RWPE2 (cell line): ENCODE measurements around the gene SRR.

Source experiments
- ATAC-seq: fragments of 200-7000 bp; cut with Tn5 transposase; 3 replicates; pipeline ENCODE4 v1.9.1; 2021; ENCODE audit warnings: low read depth
- DNase-seq: peaks from one replicate; pipeline ENCODE4 v3.0.0-alpha.2; 2020; ENCODE audit warnings: low spot score
- H3K27ac ChIP-seq: fragments of 450-650 bp; 2 replicates; pipeline ENCODE4 v1.5.1; 2017; ENCODE audit warnings: mild to moderate bottlenecking; ENCODE audit not compliant: poor library complexity, severe bottlenecking
- H3K27me3 ChIP-seq: fragments of 250-450 bp; sonication (Bioruptor Pico); 2 replicates; pipeline ENCODE4 v1.5.1; 2021; ENCODE audit warnings: mild to moderate bottlenecking, moderate library complexity; ENCODE audit not compliant: insufficient read depth, poor library complexity, severe bottlenecking
- H3K36me3 ChIP-seq: fragments of 250-450 bp; sonication (Bioruptor Pico); 2 replicates; pipeline ENCODE4 v1.5.1; 2020; ENCODE audit warnings: low read depth, mild to moderate bottlenecking, moderate library complexity
- H3K4me1 ChIP-seq: fragments of 250-450 bp; sonication (Bioruptor Pico); 2 replicates; pipeline ENCODE4 v1.5.1; 2021; ENCODE audit warnings: mild to moderate bottlenecking, moderate library complexity; ENCODE audit not compliant: insufficient read depth, poor library complexity, severe bottlenecking
- H3K4me3 ChIP-seq: fragments of 250-450 bp; sonication (Bioruptor Pico); 2 replicates; pipeline ENCODE4 v1.5.1; 2021; ENCODE audit warnings: mild to moderate bottlenecking, moderate library complexity; ENCODE audit not compliant: severe bottlenecking
- H3K9me3 ChIP-seq: fragments of 250-450 bp; sonication (Bioruptor Pico); 2 replicates; pipeline ENCODE4 v1.5.1; 2021; ENCODE audit warnings: mild to moderate bottlenecking, moderate library complexity; ENCODE audit not compliant: severe bottlenecking
- TF ChIP-seq, protein P1 (sequence below): fragments of 450-650 bp; IDR thresholded peaks from one replicate; pipeline ENCODE4 v1.5.1; 2017; ENCODE audit warnings: mild to moderate bottlenecking, moderate library complexity; ENCODE audit not compliant: poor library complexity, severe bottlenecking

The SRR gene

GRCh38 chr17:2369551-2370210 is 65.9 kb downstream of the SRR start:
- TF ChIP-seq, protein P1, sequence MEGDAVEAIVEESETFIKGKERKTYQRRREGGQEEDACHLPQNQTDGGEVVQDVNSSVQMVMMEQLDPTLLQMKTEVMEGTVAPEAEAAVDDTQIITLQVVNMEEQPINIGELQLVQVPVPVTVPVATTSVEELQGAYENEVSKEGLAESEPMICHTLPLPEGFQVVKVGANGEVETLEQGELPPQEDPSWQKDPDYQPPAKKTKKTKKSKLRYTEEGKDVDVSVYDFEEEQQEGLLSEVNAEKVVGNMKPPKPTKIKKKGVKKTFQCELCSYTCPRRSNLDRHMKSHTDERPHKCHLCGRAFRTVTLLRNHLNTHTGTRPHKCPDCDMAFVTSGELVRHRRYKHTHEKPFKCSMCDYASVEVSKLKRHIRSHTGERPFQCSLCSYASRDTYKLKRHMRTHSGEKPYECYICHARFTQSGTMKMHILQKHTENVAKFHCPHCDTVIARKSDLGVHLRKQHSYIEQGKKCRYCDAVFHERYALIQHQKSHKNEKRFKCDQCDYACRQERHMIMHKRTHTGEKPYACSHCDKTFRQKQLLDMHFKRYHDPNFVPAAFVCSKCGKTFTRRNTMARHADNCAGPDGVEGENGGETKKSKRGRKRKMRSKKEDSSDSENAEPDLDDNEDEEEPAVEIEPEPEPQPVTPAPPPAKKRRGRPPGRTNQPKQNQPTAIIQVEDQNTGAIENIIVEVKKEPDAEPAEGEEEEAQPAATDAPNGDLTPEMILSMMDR: no peak
- no peaks in the 10 kb centered on the region for H3K9me3 ChIP-seq
- H3K4me3 ChIP-seq: no peak overlapping the region
- peaks cover 5% of the 10 kb centered on the region; the same call in 1 of the 2 replicates for H3K36me3 ChIP-seq
- H3K27me3 ChIP-seq: no peaks in the 10 kb centered on the region
- no peak overlapping the region for H3K27ac ChIP-seq
- DNase-seq (no peak), ATAC-seq (no peak)
- no peaks in the 10 kb centered on the region for H3K4me1 ChIP-seq

DNA sequence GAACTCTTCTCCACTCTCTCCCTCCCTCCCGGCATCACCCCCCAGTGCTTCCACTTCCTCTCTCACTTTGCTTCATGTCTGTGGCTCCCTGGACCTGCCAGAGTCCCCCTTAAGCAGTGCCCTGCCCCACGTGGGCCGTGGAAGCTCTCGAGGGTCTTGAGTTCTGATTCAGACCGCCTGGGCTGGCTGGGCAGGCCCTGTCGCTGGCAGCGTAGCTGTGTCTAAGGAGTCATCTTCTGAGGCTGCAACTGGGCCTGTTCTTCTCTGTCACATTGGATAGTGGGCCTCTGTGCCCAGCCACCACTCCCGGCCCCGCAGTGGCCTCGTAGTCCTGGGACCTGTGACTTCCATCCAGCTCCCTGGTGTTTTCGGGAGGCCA is 66.5 kb downstream of the SRR start:
- ATAC-seq: no peak
- H3K27ac ChIP-seq: no peak overlapping the region
- TF ChIP-seq, protein P1: no peak
- no peaks in the 10 kb centered on the region for H3K27me3 ChIP-seq
- no peaks in the 10 kb centered on the region for H3K4me1 ChIP-seq
- peaks cover 5% of the 10 kb centered on the region; the same call in 1 of the 2 replicates for H3K36me3 ChIP-seq
- no peak for DNase-seq
- H3K4me3 ChIP-seq: no peak overlapping the region
- H3K9me3 ChIP-seq: no peaks in the 10 kb centered on the region

- Histone ChIP-seq H3K27me3 (no peaks in the 10 kb centered on the region), H3K4me1 (no peaks in the 10 kb centered on the region), H3K27ac (no peak overlapping the region), H3K36me3 (peaks cover 16% of the 10 kb centered on the region), H3K9me3 (no peaks in the 10 kb centered on the region), H3K4me3 (no peak overlapping the region)
- no peak for ATAC-seq
- DNase-seq: no peak
- TF ChIP-seq, protein P1: no peak
These were observed 67.7 kb downstream of the SRR start for GRCh38 chr17:2371183-2372130.

GRCh38 chr17:2372180-2372579 is 68.4 kb downstream of the SRR start:
- Histone ChIP-seq H3K9me3 (no peaks in the 10 kb centered on the region), H3K36me3 (peaks cover 23% of the 10 kb centered on the region), H3K4me3 (no peak overlapping the region), H3K27ac (no peak overlapping the region), H3K27me3 (no peaks in the 10 kb centered on the region), H3K4me1 (no peaks in the 10 kb centered on the region)
- no peak for ATAC-seq
- TF ChIP-seq, protein P1: no peak
- no peak for DNase-seq
